NCI-H2227 (cell line): ENCODE results near the gene B3GNT7.
"Not testable (repeated sequence)": the region's sequence is repeated elsewhere in the genome, so short reads cannot be mapped to it uniquely, and the experiment has no call there.

Experiments
- DNase-seq: peaks from one replicate; lab custom pipeline; 2025; ENCODE audit not compliant: unreplicated experiment; lab: John Stamatoyannopoulos, UW

The B3GNT7 gene

GRCh38 chr2:231364961-231365810, 30.3 kb upstream of the B3GNT7 start:
- no peak for DNase-seq

DNA sequence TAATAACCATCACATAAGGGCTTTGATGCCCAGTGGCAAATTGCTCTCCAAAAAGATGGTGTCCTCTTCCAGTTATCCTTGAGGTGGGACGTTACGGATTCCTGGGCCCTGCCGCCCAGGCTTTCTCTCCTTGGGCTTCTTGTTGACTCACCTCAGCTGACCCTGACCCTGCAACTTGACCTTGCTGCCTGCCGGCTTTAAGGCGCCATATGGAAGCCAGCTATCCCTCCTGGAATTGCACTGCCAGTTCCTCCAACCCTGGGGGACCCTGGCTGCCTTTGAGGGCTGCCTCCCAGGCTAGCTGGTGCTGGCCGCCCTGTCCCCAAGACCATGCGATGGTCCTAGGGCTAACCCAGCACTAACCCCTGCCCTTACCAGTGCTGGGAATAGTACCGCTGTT, 28.3 kb upstream of the B3GNT7 start:
- no peak for DNase-seq

DNA sequence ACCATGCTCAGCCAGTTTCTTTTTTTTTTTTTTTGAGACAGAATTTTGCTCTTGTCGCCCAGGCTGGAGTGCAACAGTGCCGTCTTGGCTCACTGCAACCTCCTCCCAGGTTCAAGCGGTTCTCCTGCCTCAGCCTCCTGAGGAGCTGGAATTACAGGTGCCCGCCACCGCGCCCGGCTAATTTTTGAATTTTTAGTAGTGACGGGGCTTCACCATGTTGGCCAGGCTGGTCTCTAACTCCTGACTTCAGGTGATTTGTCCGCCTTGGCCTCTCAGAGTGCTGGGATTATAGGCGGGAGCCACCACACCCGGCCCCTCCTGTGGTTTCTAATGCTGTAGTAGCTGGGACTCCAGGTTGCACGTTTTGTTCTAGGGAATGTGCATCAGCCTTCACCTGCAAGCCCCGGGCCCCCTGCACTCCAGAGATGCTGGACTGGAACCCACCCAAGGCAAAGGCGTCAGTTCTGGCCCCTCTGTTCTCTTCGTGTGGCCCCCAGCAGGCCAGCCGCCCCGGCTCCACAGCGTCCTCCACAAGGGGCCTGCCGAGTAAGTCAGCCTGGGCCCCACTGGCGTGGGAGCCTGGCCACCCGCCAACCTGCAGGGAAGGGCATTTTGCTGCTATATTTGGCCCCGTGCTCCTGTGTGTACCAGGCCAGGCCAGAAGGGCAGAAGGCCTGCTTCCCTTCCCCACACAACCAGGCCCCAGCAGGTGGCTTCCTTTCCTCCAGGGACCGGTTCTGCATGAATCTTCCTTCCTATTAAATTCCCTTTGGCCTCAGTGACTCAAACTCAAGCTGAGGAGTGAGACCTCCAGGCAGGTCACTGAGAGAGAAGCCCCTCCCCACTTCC, 25.7 kb upstream of the B3GNT7 start:
- no peak for DNase-seq

- DNase-seq, result no peak
These were observed 25.1 kb upstream of the B3GNT7 start for GRCh38 chr2:231370429-231370748.

GRCh38 chr2:231370749-231371429, 24.6 kb upstream of the B3GNT7 start:
- no peak for DNase-seq

DNA sequence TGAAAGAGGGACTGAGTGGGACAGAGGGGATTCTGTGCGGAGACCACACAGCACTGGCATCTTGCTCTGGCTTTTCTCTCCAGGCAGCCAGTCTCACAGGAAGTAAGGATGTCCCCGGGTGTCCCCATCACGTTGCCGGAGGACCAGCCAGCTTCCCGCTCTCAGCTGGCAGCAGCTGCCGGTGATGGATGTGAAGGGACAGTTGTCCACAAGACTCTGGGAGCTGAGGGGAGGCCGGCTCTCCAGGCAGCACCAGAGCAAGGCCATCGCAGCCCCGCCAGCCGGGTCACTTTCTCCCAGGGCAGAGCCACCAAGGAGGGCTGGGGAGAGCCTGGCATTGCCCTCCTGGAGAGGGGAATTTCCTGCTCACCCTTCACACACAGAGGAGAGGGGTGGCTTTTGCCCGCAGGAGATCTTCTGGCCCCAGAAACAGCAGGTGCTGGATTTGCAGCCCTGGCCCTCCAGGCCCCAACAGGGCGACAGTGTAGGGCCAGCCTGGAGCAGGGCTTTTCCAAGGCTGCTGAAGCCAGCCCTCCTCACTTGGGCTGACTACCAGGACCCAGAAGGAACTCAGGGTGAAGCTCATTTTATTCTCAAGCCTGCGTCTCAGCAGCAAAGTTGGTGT, 24.0 kb upstream of the B3GNT7 start:
- no peak for DNase-seq

GRCh38 chr2:231372326-231372725, 23.2 kb upstream of the B3GNT7 start:
- DNase-seq, result no peak

DNA sequence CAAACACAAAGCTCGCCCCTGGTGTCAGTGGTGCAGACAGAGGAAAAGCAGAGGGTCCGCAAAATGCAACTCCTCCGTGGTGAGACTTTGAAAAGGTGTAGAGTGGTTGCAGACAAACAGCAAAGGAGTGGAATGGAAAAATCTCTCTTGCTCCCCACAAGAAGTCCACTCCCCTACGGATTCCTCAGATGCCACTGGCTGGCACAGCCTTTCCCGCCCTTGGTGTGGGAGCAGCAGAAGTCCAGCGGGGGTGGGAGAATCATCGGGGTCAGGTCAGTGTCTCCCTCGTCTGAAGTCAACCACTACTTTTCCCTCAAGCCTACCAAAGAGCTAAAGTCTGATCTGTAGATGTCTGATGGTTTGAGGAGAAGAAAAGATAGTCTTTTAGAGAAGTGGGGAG, 22.3 kb upstream of the B3GNT7 start:
- DNase-seq, result no peak

- no peak for DNase-seq
These were observed 21.6 kb upstream of the B3GNT7 start for GRCh38 chr2:231373786-231374349.

DNA sequence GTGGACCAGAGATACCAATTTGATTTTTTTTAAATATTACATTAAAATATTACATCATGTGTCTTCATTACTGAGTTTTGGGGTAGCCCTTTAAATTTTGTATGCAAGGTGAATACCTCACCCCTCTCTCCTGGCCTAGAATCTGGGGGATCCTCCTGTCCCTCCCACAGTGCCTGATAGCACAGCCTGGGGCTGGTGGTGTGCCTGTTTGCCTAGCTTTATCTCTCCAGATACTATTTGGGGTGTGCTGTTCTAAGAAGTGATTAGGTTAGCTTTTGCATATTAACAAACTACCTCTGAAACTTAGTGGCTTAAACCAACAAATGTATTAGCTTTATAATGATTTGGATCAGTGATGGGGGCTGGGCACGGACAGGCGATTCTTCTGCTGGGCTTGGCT, 20.7 kb upstream of the B3GNT7 start:
- no peak for DNase-seq

- DNase-seq, result not testable (repeated sequence)
These were observed 19.4 kb upstream of the B3GNT7 start for GRCh38 chr2:231375994-231376615.

GRCh38 chr2:231376857-231377256, 18.7 kb upstream of the B3GNT7 start:
- DNase-seq, result no peak

DNA sequence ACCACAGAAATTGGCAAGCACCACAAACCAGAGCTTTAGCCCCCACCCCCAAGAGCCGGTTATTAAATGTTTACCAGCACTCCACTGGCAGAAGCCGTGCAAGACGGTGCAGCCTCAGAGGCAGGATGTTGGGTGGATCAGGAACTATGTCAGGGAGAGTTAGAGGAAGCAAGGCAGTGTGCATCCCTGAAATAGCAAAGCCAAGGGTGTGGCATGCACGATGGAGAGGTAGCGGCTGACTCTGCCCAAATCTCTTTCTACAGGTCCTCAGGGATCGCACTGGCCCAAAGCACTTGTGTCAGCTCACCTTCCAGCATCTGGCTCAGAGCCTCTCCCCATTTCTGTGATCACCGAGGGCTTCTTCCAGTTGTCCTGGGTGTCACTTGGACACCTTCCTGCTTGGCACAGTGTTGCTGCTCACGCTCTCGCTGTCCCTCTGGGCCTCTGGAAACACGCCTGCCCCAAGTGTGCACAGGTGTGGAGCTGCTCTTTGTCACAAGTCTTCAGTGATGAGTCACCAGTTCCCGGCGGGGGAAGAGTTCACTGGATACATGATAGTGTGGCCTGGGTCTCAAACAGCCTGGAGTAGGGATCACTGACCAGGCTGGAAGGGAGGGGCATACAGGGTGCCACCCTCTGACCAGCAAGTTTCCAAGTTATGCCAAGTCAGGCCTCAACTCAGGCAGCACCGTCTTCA, 17.3 kb upstream of the B3GNT7 start:
- no peak for DNase-seq

DNA sequence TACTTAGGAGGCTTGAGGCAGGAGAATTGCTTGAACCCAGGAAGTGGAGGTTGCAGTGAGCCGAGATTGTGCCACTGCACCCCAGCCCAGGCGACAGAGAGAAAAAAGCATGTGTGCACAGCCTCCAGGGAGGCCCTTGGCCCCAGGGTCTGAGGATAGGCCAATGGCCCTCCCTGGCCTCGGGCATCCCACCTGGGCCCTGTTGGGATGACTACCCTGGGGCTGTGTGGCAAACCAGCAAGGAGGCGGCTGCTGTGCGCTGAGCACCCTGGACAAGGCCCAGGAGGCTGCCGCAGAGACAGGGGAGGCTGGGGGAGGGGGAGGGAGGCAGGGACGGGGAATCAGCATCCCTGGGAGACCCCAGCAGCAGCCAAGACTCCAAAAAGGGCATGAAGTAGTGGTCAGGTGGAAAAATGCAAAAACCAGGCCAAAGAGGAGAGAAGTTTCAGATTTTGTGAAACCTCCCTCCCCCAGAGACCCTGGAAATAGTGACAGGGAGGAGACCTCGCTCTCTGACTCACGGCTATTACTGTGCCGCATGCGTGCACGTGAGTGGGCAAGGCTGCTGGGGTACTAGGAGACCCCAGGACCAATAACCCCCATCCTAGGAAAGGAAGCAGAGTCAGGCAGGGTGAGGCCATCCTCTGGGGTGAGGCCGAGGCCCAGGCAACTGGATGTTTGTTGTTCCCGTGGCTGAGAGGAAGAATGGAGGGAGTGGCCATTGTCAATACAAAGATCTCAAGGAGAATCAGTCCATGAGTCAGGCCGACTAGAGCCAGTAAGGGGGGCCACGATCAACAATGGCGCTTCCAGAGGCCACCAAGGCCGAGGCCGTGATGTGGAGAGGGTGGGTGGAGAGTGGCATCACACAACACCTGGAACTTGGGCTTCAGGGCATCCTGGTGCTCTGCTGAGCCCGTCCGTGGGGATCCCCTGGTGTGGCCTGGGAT, 16.0 kb upstream of the B3GNT7 start:
- no peak for DNase-seq

DNA sequence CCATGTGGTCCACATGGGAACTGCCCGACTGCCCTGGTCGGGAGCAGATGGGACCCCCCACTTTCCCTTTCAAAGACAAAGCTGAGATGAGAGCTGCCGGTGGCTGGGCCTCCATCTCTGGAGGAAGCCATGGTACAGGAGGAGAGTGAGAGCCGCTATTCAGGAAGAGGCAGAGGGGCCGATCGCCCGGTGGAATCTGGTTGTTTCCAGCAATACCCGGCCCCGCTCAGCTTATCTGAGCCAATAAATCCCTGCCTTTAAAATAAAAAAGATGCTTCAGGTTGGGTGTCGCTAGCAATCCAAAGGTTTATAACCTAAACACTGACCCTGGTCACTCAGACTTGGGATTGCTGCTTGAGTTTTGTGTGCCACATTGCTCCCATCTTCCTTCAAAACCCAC, 15.2 kb upstream of the B3GNT7 start:
- no peak for DNase-seq

DNA sequence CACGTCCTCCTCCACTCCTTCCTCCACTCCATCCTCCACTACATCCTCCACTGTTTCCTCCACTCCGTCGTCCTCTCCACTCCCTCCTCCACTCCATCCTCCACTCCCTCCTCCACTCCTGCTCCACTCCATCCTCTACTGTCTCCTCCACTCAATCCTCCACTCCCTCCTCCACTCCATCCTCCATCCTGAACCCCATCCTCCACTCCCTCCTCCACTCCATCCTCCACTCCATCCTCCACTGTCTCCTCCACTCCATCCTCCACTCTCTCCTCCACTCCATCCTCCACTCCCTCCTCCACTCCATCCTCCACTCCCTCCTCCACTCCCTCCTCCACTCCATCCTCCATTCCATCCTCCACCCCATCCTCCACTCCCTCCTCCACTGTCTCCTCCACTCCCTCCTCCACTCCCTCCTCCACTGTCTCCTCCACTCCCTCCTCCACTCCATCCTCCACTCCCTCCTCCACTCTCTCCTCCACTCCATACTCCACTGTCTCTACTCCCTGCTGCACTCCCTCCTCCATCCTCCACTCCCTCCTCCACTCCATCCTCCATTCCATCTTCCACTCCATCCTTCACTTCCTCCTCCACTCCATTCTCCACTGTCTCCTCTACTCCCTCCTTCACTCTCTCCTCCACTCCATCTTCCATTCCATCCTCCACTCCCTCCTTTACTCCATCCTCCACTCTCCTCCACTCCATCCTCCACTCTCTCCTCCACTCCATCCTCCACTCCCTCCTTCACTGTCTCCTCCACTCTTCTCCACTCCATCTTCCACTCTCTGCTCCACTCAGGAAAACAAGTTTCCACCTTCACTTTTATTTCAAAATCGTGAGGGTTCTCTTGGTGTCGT, 14.3 kb upstream of the B3GNT7 start:
- DNase-seq, result no peak

GRCh38 chr2:231382116-231382515, 13.4 kb upstream of the B3GNT7 start:
- DNase-seq, result no peak
